Panc1 (cell line): ENCODE measurements around the gene DNAL1. TPM values are rescaled to one million over a fixed set of nuclear protein-coding genes. Genes with fewer than 3 reads are reported as not detected.
A peak's percentile ranks its signal among the peaks of the same experiment; 100 is the strongest.

Experiments
- ATAC-seq: fragments of 200-7000 bp; cut with Tn5 transposase; 2 replicates; pipeline ENCODE4 v1.9.1; 2020; ENCODE audit warnings: mild to moderate bottlenecking, moderate library complexity
- BruUV-seq: library from RNA; stranded (reverse); fragments of 400-500 nt; replicated peaks from 2 replicates; lab custom pipeline; 2021; lab: Mats Ljungman, UMichigan
- CTCF ChIA-PET: fragments of 300-600 bp; sonication (Branson Sonifier 250); formaldehyde crosslinking; loops from one replicate; lab custom pipeline; 2022; ENCODE audit warnings: antibody characterized with exemption; lab: Charles Lee
- POLR2A ChIA-PET: fragments of 300-600 bp; sonication (Branson Sonifier 250); formaldehyde crosslinking; loops from one replicate; lab custom pipeline; 2022; ENCODE audit warnings: antibody characterized with exemption; lab: Charles Lee
- DNase-seq: peaks from one replicate; pipeline ENCODE4 v3.0.0-alpha.2; 2010; ENCODE audit warnings: low read depth, low spot score
- H3K27ac ChIP-seq: 2 replicates; pipeline ENCODE4 v1.5.1; 2011; ENCODE audit warnings: mild to moderate bottlenecking, low read length, inconsistent platforms
- H3K27me3 ChIP-seq: fragments of 200-500 bp; sonication (Bioruptor generic); 2 replicates; pipeline ENCODE4 v1.6.0; 2014; ENCODE audit warnings: low read length, inconsistent platforms; ENCODE audit not compliant: control insufficient read depth, insufficient read depth
- H3K36me3 ChIP-seq: fragments of 200-500 bp; sonication (Bioruptor generic); 2 replicates; pipeline ENCODE4 v1.5.1; 2014; ENCODE audit warnings: inconsistent platforms, mild to moderate bottlenecking, low read length, moderate library complexity; ENCODE audit not compliant: control insufficient read depth, insufficient read depth
- H3K4me1 ChIP-seq: 2 replicates; pipeline ENCODE4 v1.5.1; 2011; ENCODE audit warnings: inconsistent platforms, mild to moderate bottlenecking, low read length, moderate library complexity; ENCODE audit not compliant: control insufficient read depth, insufficient read depth
- H3K4me3 ChIP-seq, 2 experiments: 2 replicates each; pipeline ENCODE4 v1.5.1; 2011 to 2012; ENCODE audit warnings: low read depth in 2 of 2, low read length in 2 of 2, mild to moderate bottlenecking in 2 of 2, inconsistent platforms in 1 of 2, moderate library complexity in 1 of 2
- H3K9me3 ChIP-seq: fragments of 200-500 bp; sonication (Bioruptor generic); 2 replicates; pipeline ENCODE4 v1.5.1; 2014; ENCODE audit warnings: low read depth, mild to moderate bottlenecking, inconsistent platforms, low read length, moderate library complexity; ENCODE audit not compliant: control insufficient read depth, insufficient read depth
- POLR2AphosphoS5 ChIP-seq: IDR thresholded peaks from 2 replicates; pipeline ENCODE4 v1.6.1; 2012; ENCODE audit warnings: mild to moderate bottlenecking, low read depth, low read length, moderate library complexity
- REST ChIP-seq, 2 experiments: IDR thresholded peaks; 2 replicates each; pipeline ENCODE4 v1.6.1; 2011 to 2012; ENCODE audit warnings: low read depth in 2 of 2, control low read depth in 1 of 2, low read length in 1 of 2, mild to moderate bottlenecking in 1 of 2, moderate library complexity in 1 of 2; ENCODE audit not compliant: insufficient read depth in 1 of 2
- SIN3A ChIP-seq: IDR thresholded peaks from 2 replicates; pipeline ENCODE4 v1.6.1; 2012; ENCODE audit warnings: low read depth, mild to moderate bottlenecking, low read length, moderate library complexity, borderline replicate concordance; ENCODE audit not compliant: insufficient read depth
- TCF7L2 ChIP-seq: IDR thresholded peaks from 2 replicates; pipeline ENCODE4 v1.6.1; 2011; ENCODE audit warnings: mild to moderate bottlenecking, low read depth, low read length, inconsistent platforms
- in situ Hi-C: cut with HindIII; loops from 2 replicates; pipeline ENCODE4 v1.10.0; 2016; ENCODE audit warnings: low sequenced_read_pairs, low pct_unique_long_range_greater_than_20kb
- intact Hi-C: fragments of 100-400 bp; cut with micrococcal nuclease; formaldehyde crosslinking; loops from one replicate; pipeline ENCODE4 v1.10.0; 2022; ENCODE audit not compliant: unreplicated experiment
- total RNA-seq: library from RNA; stranded (reverse); gene quantifications from one replicate; pipeline ENCODE4 v1.2.1, GENCODE V29; 2021; ENCODE audit not compliant: unreplicated experiment
- TF ChIP-seq, protein P1 (sequence below): fragments of 450-650 bp; IDR thresholded peaks from 2 replicates; pipeline ENCODE4 v1.5.1; 2017; ENCODE audit warnings: mild to moderate bottlenecking

DNAL1 gene
- total RNA-seq, 1 experiment from 2014 or later, result 15.2 TPM

DNA sequence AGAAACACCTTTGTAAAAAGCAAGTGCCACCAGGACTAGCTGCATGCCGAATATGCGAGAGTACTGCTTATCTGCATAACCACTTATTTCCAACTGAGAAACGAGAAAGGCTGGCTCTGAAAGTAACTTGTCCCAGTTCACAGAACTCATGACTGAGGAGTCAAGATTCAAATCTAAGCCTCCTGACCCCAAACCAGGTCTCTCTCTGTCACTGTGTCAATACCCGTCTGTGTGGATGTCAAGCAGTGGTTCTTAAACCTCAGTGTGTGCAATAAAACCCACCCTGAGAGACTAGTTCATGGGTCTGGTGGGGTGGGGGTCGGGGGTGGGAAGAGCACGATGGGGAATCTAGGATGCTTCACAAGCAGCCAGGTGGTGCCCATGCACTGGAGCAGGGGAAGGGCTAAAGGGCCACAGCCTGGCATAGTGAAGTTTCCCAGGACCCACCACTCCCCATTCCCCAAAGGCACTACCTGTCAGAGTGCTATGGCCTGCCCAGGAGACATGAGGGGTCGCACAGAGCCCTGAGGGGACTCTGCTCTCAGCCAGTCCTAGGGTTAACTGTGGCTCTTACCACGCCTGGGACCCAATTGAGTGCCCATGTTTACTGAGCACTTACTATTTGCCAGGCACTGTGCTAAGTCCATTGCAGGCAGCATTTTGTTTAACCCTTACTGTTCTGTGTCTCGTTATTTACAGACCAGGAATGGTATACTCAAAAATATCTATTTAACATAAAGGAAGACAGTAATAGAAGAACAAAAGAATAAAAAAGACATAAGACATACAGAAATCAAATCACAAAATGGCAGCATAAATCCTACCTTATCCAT, 102.8 kb downstream of the DNAL1 start:
- Histone ChIP-seq H3K4me1 (peaks cover 95% of the 10 kb centered on the region), H3K36me3 (no peaks in the 10 kb centered on the region), H3K4me3 (no peak overlapping the region), H3K9me3 (no peaks in the 10 kb centered on the region), H3K27me3 (no peaks in the 10 kb centered on the region), H3K27ac (peak overlapping the region; percentile 82)
- BruUV-seq, result no TSS peak
- ATAC-seq, result no peak
- POLR2A ChIA-PET, result no interaction called here
- in situ Hi-C loops (no loop called here), intact Hi-C loops (no loop called here)
- CTCF ChIA-PET, result interaction anchor here (1.0 kb wide), 1 partner anchor 11 kb away, joined by 3 read pairs; no protein-coding TSS in a partner anchor
- TF ChIP-seq SIN3A (no peak), REST (IDR thresholded peaks at IDR 0.05; ENCODE audit: insufficient read depth in 1 of 2, low read depth in 2 of 2, low read length in 1 of 2) (no peak), POLR2AphosphoS5 (no peak), TCF7L2 (no peak)
- TF ChIP-seq, protein P1, sequence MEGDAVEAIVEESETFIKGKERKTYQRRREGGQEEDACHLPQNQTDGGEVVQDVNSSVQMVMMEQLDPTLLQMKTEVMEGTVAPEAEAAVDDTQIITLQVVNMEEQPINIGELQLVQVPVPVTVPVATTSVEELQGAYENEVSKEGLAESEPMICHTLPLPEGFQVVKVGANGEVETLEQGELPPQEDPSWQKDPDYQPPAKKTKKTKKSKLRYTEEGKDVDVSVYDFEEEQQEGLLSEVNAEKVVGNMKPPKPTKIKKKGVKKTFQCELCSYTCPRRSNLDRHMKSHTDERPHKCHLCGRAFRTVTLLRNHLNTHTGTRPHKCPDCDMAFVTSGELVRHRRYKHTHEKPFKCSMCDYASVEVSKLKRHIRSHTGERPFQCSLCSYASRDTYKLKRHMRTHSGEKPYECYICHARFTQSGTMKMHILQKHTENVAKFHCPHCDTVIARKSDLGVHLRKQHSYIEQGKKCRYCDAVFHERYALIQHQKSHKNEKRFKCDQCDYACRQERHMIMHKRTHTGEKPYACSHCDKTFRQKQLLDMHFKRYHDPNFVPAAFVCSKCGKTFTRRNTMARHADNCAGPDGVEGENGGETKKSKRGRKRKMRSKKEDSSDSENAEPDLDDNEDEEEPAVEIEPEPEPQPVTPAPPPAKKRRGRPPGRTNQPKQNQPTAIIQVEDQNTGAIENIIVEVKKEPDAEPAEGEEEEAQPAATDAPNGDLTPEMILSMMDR, result no peak
- DNase-seq, result no peak

DNA sequence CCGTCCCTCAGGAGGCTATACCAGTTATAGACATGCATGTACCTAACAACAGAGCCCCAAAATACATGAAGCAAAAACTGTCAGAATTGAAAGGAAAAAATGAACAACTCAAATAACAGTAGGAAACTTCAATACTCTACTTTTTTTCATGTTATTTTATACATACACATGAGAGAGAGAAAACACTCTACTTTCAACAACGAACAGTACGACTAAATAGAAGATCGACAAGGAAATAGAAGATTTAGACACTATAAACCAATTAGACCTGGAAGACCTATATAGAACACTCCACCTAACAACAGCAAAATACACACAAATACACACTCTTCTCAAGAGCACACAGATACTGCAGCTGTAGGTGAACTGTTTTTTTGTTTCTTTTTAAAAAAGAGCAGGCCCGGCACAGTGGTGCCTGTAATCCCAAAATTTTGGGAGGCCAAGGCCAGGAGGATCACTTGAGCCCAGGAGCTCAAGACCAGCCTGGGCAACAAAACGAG, 104.1 kb downstream of the DNAL1 start:
- Histone ChIP-seq H3K9me3 (no peaks in the 10 kb centered on the region), H3K36me3 (no peaks in the 10 kb centered on the region), H3K4me1 (peaks cover 95% of the 10 kb centered on the region), H3K27ac (peak overlapping the region; percentile 82), H3K4me3 (no peak overlapping the region), H3K27me3 (no peaks in the 10 kb centered on the region)
- ATAC-seq (no peak), DNase-seq (no peak)
- ChIA-PET POLR2A (no interaction called here), CTCF (interaction anchor here (1.0 kb wide), 1 partner anchor 20 kb away, joined by 4 read pairs; no protein-coding TSS in a partner anchor)
- in situ Hi-C loops (no loop called here), intact Hi-C loops (no loop called here)
- TF ChIP-seq TCF7L2, result no peak
- TF ChIP-seq, protein P1, result no peak
- TF ChIP-seq SIN3A, result no peak
- TF ChIP-seq POLR2AphosphoS5, result no peak
- no peak for TF ChIP-seq REST (IDR thresholded peaks at IDR 0.05; ENCODE audit: insufficient read depth in 1 of 2, low read depth in 2 of 2, low read length in 1 of 2)
- no TSS peak for BruUV-seq
